Measurements from ENCODE around the gene NUDT14.

NUDT14 gene

GRCh38 chr14:105176513-105176912 lies 4.6 kb downstream of the NUDT14 start:
- no peak overlapping the region for H3K27ac ChIP-seq (ENCODE audit: low read depth, low read length)
- WGBS (ENCODE audit: extremely low coverage, insufficient coverage, low lambda C conversion rate): no CpG with 5 or more reads among the region's 15 CpGs

GRCh38 chr14:105173901-105174894 lies 6.9 kb downstream of the NUDT14 start:
- Histone ChIP-seq H3K27me3 (ENCODE audit: insufficient read depth, low read length, poor library complexity) (no peaks in the 10 kb centered on the region), H3K36me3 (ENCODE audit: control insufficient read depth, insufficient read depth, low read length) (no peaks in the 10 kb centered on the region), H2BK15ac (replicated peaks; ENCODE audit: low read depth) (no peak overlapping the region), H3K4me3 (ENCODE audit: low read length) (no peak overlapping the region), H3K56ac (ENCODE audit: low read length) (no peak overlapping the region), H3K4ac (ENCODE audit: low read depth, low read length) (no peak overlapping the region), H3K27ac (ENCODE audit: low read depth, low read length) (no peak overlapping the region), H3K9ac (ENCODE audit: low read length) (no peak overlapping the region), H3K79me1 (ENCODE audit: low read length) (no peaks in the 10 kb centered on the region), H3K4me2 (ENCODE audit: low read length) (no peak overlapping the region), H3K18ac (ENCODE audit: low read length) (no peak overlapping the region), H2BK120ac (ENCODE audit: low read depth, low read length) (no peak overlapping the region), H2AK5ac (ENCODE audit: low read length) (no peak overlapping the region), H2BK5ac (ENCODE audit: low read length) (no peak overlapping the region), H3K79me2 (ENCODE audit: control insufficient read depth, insufficient read depth, low read length) (no peaks in the 10 kb centered on the region), H3K4me1 (ENCODE audit: control insufficient read depth, low read depth, low read length) (no peaks in the 10 kb centered on the region), H3K23ac (ENCODE audit: low read length) (no peak overlapping the region), H4K8ac (ENCODE audit: low read depth, low read length) (no peak overlapping the region), H4K5ac (ENCODE audit: low read length) (no peak overlapping the region)
- DNase-seq: no peak
- WGBS (ENCODE audit: extremely low coverage, insufficient coverage, low lambda C conversion rate): no CpG with 5 or more reads among the region's 32 CpGs

More at GRCh38 chr14:105176513-105176912, 4.6 kb downstream of the NUDT14 start:
- no peak overlapping the region for H3K4ac ChIP-seq (ENCODE audit: low read depth, low read length)
- no peaks in the 10 kb centered on the region for H3K79me1 ChIP-seq (ENCODE audit: low read length)
- H3K56ac ChIP-seq (ENCODE audit: low read length): no peak overlapping the region
- no peak overlapping the region for H3K23ac ChIP-seq (ENCODE audit: low read length)
- DNase-seq: no peak
- no peak overlapping the region for H3K18ac ChIP-seq (ENCODE audit: low read length)
- H3K4me1 ChIP-seq (ENCODE audit: control insufficient read depth, low read depth, low read length): no peaks in the 10 kb centered on the region
- no peak overlapping the region for H2AK5ac ChIP-seq (ENCODE audit: low read length)
- H3K4me2 ChIP-seq (ENCODE audit: low read length): no peak overlapping the region
- no peaks in the 10 kb centered on the region for H3K36me3 ChIP-seq (ENCODE audit: control insufficient read depth, insufficient read depth, low read length)
- no peak overlapping the region for H4K8ac ChIP-seq (ENCODE audit: low read depth, low read length)
- H3K9ac ChIP-seq (ENCODE audit: low read length): no peak overlapping the region
- H2BK15ac ChIP-seq (replicated peaks; ENCODE audit: low read depth): no peak overlapping the region
- no peak overlapping the region for H4K5ac ChIP-seq (ENCODE audit: low read length)
- no peak overlapping the region for H2BK120ac ChIP-seq (ENCODE audit: low read depth, low read length)
- H3K4me3 ChIP-seq (ENCODE audit: low read length): no peak overlapping the region
- H3K27me3 ChIP-seq (ENCODE audit: insufficient read depth, low read length, poor library complexity): no peaks in the 10 kb centered on the region
- no peaks in the 10 kb centered on the region for H3K79me2 ChIP-seq (ENCODE audit: control insufficient read depth, insufficient read depth, low read length)
- no peak overlapping the region for H2BK5ac ChIP-seq (ENCODE audit: low read length)

GRCh38 chr14:105173145-105173544 lies 8.0 kb downstream of the NUDT14 start:
- WGBS (ENCODE audit: extremely low coverage, insufficient coverage, low lambda C conversion rate): no CpG with 5 or more reads among the region's 13 CpGs
- H3K18ac ChIP-seq (ENCODE audit: low read length): no peak overlapping the region
- H3K4me3 ChIP-seq (ENCODE audit: low read length): no peak overlapping the region
- H3K4ac ChIP-seq (ENCODE audit: low read depth, low read length): no peak overlapping the region
- no peak overlapping the region for H3K4me2 ChIP-seq (ENCODE audit: low read length)
- no peak overlapping the region for H2BK15ac ChIP-seq (replicated peaks; ENCODE audit: low read depth)
- no peak overlapping the region for H2AK5ac ChIP-seq (ENCODE audit: low read length)
- no peak overlapping the region for H2BK120ac ChIP-seq (ENCODE audit: low read depth, low read length)
- H3K56ac ChIP-seq (ENCODE audit: low read length): no peak overlapping the region
- DNase-seq: no peak
- no peak overlapping the region for H3K9ac ChIP-seq (ENCODE audit: low read length)
- no peaks in the 10 kb centered on the region for H3K79me2 ChIP-seq (ENCODE audit: control insufficient read depth, insufficient read depth, low read length)
- H3K36me3 ChIP-seq (ENCODE audit: control insufficient read depth, insufficient read depth, low read length): no peaks in the 10 kb centered on the region
- no peaks in the 10 kb centered on the region for H3K79me1 ChIP-seq (ENCODE audit: low read length)
- H2BK5ac ChIP-seq (ENCODE audit: low read length): no peak overlapping the region
- no peak overlapping the region for H3K27ac ChIP-seq (ENCODE audit: low read depth, low read length)
- H3K27me3 ChIP-seq (ENCODE audit: insufficient read depth, low read length, poor library complexity): no peaks in the 10 kb centered on the region
- H4K8ac ChIP-seq (ENCODE audit: low read depth, low read length): no peak overlapping the region
- no peaks in the 10 kb centered on the region for H3K4me1 ChIP-seq (ENCODE audit: control insufficient read depth, low read depth, low read length)
- H3K23ac ChIP-seq (ENCODE audit: low read length): no peak overlapping the region
- H4K5ac ChIP-seq (ENCODE audit: low read length): no peak overlapping the region

- Histone ChIP-seq H3K27ac (ENCODE audit: low read depth, low read length) (no peak overlapping the region), H3K79me1 (ENCODE audit: low read length) (no peaks in the 10 kb centered on the region), H2BK15ac (replicated peaks; ENCODE audit: low read depth) (no peak overlapping the region), H2BK120ac (ENCODE audit: low read depth, low read length) (no peak overlapping the region), H3K23ac (ENCODE audit: low read length) (no peak overlapping the region), H3K9ac (ENCODE audit: low read length) (no peak overlapping the region), H4K8ac (ENCODE audit: low read depth, low read length) (no peak overlapping the region), H3K79me2 (ENCODE audit: control insufficient read depth, insufficient read depth, low read length) (no peaks in the 10 kb centered on the region), H3K18ac (ENCODE audit: low read length) (no peak overlapping the region), H4K5ac (ENCODE audit: low read length) (no peak overlapping the region), H3K4me3 (ENCODE audit: low read length) (no peak overlapping the region), H3K36me3 (ENCODE audit: control insufficient read depth, insufficient read depth, low read length) (no peaks in the 10 kb centered on the region), H2BK5ac (ENCODE audit: low read length) (no peak overlapping the region), H3K27me3 (ENCODE audit: insufficient read depth, low read length, poor library complexity) (no peaks in the 10 kb centered on the region), H2AK5ac (ENCODE audit: low read length) (no peak overlapping the region), H3K4me1 (ENCODE audit: control insufficient read depth, low read depth, low read length) (no peaks in the 10 kb centered on the region), H3K4ac (ENCODE audit: low read depth, low read length) (no peak overlapping the region), H3K56ac (ENCODE audit: low read length) (no peak overlapping the region), H3K4me2 (ENCODE audit: low read length) (no peak overlapping the region)
- DNase-seq: no peak
- WGBS (ENCODE audit: extremely low coverage, insufficient coverage, low lambda C conversion rate): no CpG with 5 or more reads among the region's 7 CpGs
Measured at GRCh38 chr14:105172476-105172875, 8.6 kb downstream of the NUDT14 start.

- H3K9ac ChIP-seq (ENCODE audit: low read length): no peak overlapping the region
- no peak overlapping the region for H3K27ac ChIP-seq (ENCODE audit: low read depth, low read length)
- H3K79me2 ChIP-seq (ENCODE audit: control insufficient read depth, insufficient read depth, low read length): no peaks in the 10 kb centered on the region
- DNase-seq: no peak
- H3K23ac ChIP-seq (ENCODE audit: low read length): no peak overlapping the region
- no peaks in the 10 kb centered on the region for H3K79me1 ChIP-seq (ENCODE audit: low read length)
- no peaks in the 10 kb centered on the region for H3K27me3 ChIP-seq (ENCODE audit: insufficient read depth, low read length, poor library complexity)
- H3K18ac ChIP-seq (ENCODE audit: low read length): no peak overlapping the region
- no peak overlapping the region for H4K5ac ChIP-seq (ENCODE audit: low read length)
- no peak overlapping the region for H3K4ac ChIP-seq (ENCODE audit: low read depth, low read length)
- no peak overlapping the region for H2BK5ac ChIP-seq (ENCODE audit: low read length)
- no peaks in the 10 kb centered on the region for H3K36me3 ChIP-seq (ENCODE audit: control insufficient read depth, insufficient read depth, low read length)
- no peak overlapping the region for H4K8ac ChIP-seq (ENCODE audit: low read depth, low read length)
- H3K4me1 ChIP-seq (ENCODE audit: control insufficient read depth, low read depth, low read length): no peaks in the 10 kb centered on the region
- no peak overlapping the region for H3K56ac ChIP-seq (ENCODE audit: low read length)
- no peak overlapping the region for H2AK5ac ChIP-seq (ENCODE audit: low read length)
- no peak overlapping the region for H2BK120ac ChIP-seq (ENCODE audit: low read depth, low read length)
- no peak overlapping the region for H2BK15ac ChIP-seq (replicated peaks; ENCODE audit: low read depth)
- WGBS (ENCODE audit: extremely low coverage, insufficient coverage, low lambda C conversion rate): no CpG with 5 or more reads among the region's 19 CpGs
- H3K4me2 ChIP-seq (ENCODE audit: low read length): no peak overlapping the region
- H3K4me3 ChIP-seq (ENCODE audit: low read length): no peak overlapping the region
Measured at GRCh38 chr14:105171004-105171673, 10.0 kb downstream of the NUDT14 start.
